NOMO-1 (cell line): ENCODE measurements around the gene SLC25A26.
"Not testable (repeated sequence)": the region's sequence is repeated elsewhere in the genome, so short reads cannot be mapped to it uniquely, and the experiment has no call there.

Experiments used
- DNase-seq, 2 experiments: peaks; one replicate each; lab custom pipeline; 2025; ENCODE audit not compliant: unreplicated experiment in 2 of 2; lab: John Stamatoyannopoulos, UW

SLC25A26 gene

DNA sequence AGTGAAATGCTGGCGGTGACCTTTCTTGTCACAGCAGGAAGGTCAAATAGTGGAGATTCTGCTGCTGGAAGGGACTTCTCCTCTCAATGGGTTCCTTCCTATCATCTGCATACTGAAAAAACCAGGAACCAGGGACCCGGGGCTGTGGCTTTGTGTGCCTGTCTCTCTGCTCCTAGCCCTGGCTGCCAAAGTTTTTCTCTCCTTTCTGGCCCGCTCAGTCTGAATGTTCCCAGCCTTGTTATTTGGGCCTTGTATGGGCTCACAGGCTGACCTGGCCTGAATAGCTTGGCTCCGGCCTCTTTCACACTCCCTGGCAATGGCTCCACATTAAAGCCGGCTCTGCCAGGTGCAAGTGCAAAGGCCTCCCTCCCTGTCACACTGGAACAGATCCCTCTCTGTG, 185.4 kb downstream of the SLC25A26 start:
- DNase-seq = no peak

DNA sequence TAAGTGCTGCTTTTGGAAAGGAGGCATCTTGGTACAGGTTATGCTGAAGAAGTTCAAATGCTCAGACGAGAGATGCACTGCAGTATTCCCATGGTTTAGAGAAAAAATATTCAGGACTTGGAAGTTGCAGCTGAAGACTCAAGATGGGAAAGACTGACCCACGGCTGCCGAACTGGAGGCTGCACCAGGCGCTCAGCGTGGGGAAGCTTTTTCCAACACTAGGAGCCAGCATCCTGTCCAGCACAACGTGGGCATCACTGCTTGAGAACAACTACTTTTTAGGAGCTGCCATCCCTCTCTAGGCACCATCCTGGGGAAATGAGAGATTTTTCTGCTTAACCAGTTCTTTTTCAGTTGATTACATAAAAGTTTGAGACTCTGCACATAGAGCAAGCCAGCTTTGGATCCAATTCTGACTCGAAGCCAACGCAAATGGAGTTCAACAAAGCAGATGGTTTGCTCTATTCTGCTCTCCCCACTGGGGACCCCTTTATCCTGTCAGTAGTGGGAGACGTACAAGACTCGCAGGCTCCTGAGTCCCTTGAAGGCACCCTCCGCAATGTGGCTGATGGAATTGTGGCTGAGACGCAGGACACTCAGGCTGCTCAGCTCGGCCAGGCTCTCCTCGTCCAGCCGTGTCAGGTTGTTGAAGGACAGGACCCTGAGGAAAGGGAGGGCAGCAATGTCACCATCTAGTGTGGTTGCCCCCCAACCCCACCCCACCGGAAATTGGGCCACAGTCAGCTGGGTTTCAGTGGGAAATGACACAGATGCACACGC, 186.2 kb downstream of the SLC25A26 start:
- DNase-seq = no peak

DNA sequence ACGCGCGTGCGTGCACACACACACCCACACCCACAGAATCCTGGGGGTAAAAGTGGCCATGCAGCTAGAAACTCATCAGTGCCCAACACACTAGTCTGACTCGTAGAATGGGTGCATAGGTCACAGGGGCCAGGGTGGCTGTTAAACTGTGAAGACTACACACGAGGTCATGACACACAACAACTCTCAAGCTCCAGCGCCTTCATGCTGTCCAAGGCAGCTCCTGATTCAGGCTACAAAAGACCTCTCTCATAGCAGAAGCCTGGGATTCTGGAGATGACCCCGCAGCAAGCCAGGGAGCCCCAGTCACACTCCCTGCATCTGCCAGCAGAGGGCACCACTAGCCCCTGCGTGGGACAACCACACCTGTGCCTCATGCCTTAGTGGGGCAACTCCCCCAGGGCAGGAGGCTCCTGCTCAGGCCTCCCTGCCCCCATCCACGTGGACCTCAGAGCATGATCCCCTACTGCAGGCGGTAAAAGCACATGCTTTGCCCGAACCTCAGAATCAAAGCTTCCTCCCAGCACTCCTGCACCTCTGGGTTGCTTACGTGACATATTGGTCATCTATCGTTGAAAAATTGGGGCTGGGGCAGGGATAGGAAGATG, 186.9 kb downstream of the SLC25A26 start:
- DNase-seq = peak in 1 of 2 experiments; percentile 4

DNA sequence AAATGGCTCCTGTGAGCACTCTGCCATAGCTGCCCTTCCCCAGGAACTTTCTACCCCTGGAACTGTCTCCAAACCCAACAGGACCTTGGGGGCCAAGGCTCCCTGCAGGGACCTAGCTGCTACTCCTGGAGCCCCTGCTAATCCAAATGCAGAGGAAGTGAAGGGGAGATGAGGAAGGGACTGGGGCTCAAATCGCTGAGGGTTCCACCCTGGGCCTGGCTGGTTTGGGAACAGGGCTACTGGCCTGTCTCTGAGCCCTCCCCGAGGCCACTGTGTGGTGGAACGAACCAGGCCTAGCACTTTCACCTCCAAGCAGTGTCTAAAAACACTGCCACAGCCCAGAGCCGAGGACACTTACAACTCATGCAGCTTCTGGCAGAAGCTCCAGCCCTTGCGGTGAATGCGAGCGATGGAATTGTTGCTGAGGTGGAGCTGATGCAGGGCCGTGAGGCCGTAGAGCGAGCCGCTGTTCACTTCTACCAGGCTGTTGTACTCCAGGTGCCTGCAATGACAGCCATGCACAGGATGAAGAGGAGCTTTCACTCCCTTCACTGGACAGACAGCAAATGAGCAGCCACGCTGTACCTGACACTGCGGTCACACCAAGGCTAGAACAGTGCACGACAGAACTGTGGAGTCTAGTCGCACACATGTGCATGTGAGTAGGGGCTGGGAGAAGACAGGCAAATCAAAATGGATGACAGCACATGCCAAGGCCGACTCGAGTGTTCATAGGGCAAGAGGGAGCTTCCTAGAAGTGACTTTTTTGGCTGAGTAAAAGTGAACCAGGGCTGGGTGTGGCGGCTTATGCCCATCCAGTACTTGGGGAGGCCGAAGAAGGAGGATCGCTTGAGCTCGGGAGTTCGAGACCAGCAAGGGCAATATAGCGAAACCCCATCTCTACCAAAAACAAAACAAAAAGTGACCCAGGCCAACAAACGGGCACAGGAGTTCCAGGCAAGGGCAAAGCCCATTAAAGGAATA, 189.3 kb downstream of the SLC25A26 start:
- DNase-seq = no peak

DNA sequence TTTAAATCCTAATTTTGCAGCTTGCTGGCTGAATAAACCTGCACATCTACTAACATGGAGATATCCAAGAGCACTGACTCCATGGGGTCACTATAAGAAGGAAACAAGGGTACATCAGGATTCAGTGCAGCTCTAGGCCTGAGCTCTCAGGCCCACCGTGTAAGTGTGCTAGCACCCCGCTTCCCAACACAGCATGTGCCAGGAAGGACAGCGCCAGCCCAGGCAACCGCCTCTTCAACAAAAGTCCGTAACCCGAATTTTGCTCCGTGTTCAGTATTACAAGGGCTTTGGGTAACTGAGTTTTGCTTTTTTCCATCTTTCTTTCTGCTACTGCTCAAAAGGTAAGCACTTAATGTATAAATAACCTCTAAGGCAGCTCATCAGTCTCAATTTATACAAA, 190.2 kb downstream of the SLC25A26 start:
- DNase-seq = no peak

DNA sequence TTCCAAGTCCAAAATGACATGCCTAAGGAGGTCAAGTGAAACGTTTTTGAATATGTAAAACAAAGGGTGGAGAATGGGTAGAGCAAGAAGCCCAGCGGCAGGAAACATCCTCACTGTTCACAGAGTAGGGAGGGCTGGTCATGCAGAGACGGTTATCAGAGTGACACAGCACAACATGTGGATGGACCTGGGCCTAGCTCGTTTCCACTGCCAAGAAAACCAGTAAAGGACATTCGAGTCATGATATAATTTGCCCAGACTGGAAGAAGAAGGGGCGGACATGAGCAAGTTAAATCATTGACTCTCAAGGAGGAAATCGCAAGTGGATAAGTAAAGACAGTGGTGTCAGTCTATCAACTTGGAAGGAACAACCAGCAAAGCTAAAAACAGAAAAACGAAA, 190.7 kb downstream of the SLC25A26 start:
- DNase-seq = no peak

DNA sequence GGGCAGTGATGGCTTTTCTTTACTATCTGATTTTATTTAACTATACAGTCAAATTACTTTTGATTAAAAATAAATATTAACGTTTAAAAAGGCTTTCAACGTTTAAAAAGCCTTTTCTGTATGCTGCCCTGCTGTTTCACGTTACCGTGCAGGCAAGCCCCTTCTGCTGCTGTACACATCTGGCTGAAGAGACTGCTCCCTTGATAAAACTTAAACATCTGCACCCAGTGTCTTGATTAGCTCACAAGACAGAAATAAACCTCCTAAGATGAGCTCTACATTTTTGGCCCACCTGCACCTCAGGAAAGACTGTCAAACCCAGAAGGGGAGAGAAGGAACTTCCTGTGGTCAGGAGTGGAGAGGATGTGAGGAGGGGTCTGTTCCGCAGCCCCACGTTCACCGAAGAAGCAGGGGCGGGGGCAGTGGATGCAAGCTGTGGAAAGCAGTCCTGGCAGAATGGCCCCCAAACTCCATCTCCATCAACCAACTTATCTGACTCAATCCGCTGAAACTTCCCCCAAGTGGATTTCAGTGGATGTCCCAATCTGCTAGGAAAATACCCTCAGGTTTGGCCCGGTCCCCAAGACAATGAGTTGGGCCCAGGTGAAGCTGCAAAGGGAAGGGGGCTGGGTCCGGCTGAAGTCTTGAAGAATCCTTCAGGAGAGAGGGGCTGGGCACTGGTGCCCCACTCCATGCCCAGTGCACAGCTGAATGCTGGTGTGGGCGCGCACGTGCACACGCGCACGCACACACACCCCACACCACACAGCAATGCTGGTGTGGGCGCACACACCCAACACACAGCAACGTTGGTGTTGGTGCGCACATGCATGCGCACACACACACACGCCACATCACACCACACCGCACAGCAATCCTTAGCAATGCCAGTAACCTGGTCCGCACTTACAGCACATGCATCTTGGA, 191.4 kb downstream of the SLC25A26 start:
- no peak for DNase-seq

DNA sequence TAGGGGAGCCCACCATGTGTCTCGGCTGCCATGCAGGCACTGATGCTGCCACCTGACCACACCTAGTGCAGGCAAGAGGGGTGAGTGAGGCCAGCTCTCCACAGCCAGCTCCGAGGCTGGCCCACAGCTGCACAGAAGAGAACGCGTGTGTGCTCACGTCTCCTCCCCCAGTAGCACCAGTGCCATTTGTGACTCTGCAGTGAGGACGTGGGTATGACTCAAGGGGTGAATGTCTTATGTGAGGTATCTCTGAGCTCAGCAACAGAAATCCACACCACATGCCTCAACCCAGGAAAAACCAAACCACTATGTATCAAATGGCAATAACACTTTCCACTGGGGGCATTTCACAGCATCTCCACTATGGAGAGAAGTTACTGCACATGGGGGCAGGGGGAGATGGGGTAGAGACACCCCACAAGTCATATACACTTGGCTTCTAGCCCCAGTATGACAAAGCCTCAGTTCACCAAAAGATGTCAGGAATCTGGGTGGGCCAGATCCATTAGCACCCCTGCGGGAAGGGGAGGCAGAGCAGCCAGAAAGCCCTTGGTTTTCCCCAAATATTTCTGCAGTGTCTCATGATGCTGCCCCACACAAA, 192.4 kb downstream of the SLC25A26 start:
- DNase-seq = no peak

DNA sequence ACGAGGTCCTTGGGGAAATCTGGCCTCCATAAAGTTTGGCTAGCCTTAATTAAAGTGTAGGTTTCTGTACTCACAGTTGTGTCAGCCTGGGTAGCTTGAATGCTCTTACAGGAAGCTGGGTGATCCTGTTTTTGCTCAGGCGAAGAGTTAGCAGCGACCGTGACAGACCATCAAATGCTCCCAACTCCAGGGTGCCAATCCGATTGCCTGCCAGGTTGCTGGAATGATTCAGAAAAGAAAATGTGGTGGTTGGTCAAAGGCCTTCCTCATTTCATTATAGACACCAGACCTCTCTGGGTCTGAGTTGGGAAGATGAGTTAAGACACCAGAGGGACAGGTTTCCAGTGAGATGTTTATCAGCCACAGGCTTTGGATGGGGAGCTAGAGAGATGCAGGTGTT, 194.0 kb downstream of the SLC25A26 start:
- no peak for DNase-seq

DNA sequence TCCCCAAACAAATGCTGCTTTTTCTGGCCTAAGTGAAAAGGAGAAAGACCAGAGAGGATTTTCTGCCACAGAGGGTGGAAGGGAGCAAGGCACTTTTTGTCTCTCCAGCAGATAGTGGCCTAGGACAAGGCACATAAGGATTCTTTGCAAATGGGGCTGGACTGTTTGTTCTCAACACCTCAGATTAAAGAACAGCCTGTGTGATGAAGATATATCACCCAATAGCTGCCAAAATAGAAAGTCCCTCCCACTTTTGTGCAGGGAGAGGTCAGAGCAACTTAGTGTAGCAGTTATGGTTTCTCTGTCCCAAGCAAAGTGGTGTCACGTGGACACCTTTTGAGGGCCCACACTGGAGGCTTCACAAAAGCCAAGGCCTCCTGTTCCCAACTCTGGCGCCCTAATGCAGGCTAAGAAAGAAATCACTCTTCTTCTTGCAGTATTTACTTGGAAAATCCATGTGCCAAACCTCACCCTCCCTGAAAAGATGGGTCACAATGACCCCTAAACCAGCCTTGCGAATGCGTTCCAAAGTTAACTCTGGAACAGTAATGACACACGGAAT, 195.1 kb downstream of the SLC25A26 start:
- DNase-seq = no peak

DNA sequence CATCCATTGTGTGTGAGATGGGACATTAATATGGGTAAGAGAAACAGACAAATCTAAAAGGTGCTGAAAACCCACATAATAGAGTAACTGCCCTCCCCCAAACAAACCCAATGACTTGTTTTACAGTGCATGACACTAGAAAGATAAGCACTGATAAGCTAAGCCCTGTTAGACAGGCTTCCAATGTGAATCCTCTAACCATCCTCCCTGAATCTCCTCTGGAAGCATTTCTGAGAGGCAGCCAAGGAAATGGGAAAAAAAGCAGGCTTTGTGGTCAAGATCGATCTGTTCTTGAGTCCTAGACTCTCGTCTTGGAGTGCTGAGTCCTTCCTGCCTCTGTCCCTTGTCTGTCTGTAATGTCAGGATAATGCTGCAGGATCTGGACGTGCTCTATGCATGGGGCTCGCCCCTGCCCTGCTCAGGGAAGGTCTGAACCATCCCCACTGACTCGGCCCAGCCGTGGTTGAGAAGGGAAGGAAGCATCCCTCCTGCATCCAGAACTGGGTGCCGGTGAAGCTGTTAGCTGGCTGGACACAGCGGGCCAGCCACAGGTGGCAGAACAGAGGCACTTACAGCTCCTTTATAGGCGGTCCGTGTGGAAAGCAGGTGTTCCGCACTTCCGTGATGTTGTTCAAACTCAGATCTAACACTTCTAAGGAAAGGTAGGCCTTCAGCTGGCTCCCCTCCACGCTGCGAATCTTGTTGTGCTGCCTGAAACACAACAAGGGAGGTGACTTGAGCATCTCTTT, 195.9 kb downstream of the SLC25A26 start:
- no peak for DNase-seq

DNA sequence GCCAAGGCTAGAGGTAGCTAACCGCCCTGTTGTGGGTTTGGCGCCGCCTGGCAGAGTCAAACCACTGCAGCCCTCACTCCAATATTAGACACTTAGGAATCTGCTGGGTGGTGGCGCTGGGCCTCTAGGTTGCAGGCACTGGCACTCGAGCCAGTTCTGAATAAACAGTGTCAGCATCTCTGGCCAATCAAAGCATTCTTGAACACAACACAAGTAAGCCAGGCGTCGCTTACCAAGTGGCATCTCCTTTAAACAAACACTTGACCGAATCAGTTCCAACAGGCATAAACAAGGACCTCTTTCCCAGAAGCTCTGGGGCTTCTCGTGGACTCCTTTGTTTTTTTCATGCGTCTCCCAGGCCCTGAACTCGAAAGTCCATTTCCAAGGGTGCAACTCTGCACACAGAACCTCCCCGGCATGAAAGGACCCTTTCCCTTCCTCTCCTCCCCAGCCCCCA, 197.7 kb downstream of the SLC25A26 start:
- no peak for DNase-seq

DNA sequence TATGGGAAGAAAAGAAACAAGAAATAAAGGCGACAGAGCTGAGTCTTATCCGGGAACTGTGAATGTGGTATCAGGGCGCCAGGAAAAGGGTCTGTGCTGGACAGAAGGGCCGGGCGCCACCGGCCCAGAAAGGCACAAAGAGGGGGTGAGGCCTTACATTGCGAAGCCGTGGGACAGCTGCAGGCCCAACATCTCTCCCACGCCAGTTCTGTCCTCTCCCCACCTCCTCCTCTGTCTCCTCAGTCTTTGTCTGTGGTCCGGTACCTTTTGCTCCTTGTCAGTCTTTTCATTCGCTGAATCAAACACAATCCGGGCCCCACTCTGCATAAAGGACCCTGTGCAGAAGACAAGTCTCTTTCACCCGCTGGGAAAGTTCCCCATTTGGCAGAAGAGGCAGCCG, 198.2 kb downstream of the SLC25A26 start:
- DNase-seq = no peak

DNA sequence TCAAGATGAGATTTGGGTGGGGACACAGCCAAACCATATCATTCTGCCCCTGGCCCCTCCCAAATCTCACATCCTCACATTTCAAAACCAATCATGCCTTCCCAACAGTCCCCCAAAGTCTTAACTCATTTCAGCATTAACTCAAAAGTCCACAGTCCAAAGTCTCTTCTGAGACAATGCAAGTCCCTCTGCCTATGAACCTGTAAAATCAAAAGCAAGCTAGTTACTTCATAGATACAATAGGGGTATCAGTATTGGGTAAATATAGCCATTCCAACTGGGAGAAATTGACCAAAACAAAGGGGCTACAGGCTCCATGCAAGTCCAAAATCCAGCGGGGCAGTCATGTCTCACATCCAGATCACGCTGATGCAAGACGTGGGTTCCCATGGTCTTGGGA, 200.3 kb downstream of the SLC25A26 start:
- DNase-seq = not testable (repeated sequence)

DNA sequence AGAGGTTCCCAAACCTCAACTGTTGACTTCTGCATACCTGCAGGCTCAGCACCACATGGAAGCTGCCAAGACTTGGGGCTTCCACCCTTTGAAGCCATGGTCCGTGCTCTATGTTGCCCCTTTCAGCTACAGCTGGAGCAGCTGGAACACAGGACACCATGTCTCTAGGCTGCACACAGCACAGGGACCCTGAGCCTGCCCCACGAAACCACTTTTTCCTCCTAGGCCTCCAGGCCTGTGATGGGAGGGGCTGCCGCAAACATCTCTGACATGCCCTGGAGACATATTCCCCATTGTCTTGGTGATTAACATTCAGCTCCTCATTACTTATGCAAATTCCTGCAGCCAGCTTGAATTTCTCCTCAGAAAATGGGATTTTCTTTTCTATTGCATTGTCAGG, 201.1 kb downstream of the SLC25A26 start:
- not testable (repeated sequence) for DNase-seq

DNA sequence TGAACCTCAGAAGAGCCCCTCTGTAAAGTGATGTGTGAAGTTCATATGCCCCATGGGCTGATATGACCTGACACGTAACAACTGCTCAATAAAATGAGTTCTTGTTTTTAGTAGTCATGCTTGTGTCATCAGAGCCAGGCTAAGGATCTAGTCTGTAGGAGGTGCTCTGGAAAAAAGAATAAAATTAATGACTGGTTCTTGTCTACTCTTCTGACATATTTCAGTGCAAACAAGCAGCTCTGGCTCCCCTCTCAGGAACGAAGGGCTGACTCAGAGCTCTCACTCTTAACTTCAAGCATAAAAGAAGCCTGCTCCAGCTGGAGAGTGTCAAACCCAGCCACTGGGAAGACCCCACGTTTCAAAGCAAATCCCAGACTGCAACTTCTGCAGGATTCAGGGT, 203.0 kb downstream of the SLC25A26 start:
- no peak for DNase-seq

DNA sequence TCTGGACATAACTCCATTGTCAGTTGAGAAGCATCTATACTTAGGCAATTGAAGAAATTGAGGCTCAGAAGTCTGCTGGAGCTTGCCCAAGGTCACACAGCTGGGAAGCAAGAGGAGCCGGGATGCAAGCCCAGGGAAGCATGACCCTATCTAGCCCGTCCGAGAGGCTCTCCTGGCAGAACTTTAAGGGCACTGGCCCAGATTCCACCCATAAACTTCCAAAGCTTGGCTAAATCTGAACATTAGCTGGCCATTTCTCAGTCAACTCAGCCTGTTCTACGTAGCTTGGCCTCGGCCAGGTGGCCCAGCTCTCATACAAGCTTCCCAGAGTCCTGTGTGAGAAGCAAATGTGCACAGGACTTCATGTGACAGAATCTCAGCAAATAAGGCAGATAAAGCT, 204.2 kb downstream of the SLC25A26 start:
- no peak for DNase-seq

DNA sequence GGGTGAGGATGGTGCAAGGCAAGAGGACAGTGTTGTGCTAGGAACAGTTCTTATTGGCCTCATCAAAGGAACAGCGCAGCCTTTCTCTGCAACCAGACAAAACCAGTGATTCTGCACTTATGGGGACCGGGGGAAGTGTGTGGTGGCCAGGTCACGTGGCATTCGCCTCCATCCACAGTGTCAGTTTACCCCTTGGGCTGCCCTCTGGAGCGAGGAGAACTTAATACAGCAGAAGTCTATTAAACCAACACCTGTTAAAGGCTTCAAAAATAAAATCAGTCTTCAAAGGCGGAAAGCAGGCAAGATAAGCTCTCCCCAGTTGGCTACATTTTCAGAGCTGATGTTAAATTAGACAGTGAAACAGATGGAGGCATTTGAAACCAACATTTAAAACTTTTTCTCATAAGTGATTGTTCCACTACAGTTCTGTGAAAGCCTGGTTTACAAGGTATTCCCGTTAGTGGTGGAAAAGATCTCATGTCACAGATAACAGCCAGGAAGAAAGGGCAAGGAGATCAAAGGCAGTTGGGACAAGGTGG, 204.8 kb downstream of the SLC25A26 start:
- DNase-seq = no peak

DNA sequence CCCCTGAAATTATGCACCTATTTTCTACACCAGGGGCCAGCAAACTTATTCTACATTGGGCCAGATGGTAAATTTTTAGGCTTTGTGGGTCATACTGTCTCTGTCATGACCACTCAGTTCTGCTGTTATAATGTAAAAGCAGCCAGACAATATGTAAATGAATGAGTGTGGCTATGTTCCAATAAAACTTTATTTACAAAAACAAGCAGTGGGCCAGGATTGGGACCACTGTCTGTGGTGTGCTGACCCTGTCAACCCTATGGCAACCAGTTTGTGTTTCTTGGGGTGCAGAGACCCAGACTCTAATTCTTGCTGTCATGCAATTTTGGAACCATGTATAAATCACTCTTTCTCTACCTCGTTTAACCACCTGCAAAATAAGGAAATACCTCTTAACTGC, 205.3 kb downstream of the SLC25A26 start:
- DNase-seq = no peak
